LNCaP clone FGC (cell line): Measurements from ENCODE around the gene HYAL1.
"Not testable (repeated sequence)": the region's sequence is repeated elsewhere in the genome, so short reads cannot be mapped to it uniquely, and the experiment has no call there.

Experiments used
- DNase-seq: peaks from one replicate; pipeline ENCODE4 v3.0.0-alpha.2; 2011; ENCODE audit warnings: low read depth
- H3K4me3 ChIP-seq: 2 replicates; pipeline ENCODE4 v1.5.1; 2011; ENCODE audit warnings: mild to moderate bottlenecking, low read depth, low read length, control low read depth
- CTCF ChIP-seq: IDR thresholded peaks from 2 replicates; pipeline ENCODE4 v1.5.1; 2012; ENCODE audit warnings: mild to moderate bottlenecking; ENCODE audit not compliant: control insufficient read depth, insufficient read depth; ENCODE audit errors: extremely low read depth

The HYAL1 gene

GRCh38 chr3:50286322-50287227 is 16.8 kb downstream of the HYAL1 start:
- TF ChIP-seq CTCF, result no peak
- no peak overlapping the region for H3K4me3 ChIP-seq
- DNase-seq, result no peak

- H3K4me3 ChIP-seq, DNase-seq: not testable (repeated sequence)
These were observed 19.3 kb downstream of the HYAL1 start for GRCh38 chr3:50284121-50284520.

DNA sequence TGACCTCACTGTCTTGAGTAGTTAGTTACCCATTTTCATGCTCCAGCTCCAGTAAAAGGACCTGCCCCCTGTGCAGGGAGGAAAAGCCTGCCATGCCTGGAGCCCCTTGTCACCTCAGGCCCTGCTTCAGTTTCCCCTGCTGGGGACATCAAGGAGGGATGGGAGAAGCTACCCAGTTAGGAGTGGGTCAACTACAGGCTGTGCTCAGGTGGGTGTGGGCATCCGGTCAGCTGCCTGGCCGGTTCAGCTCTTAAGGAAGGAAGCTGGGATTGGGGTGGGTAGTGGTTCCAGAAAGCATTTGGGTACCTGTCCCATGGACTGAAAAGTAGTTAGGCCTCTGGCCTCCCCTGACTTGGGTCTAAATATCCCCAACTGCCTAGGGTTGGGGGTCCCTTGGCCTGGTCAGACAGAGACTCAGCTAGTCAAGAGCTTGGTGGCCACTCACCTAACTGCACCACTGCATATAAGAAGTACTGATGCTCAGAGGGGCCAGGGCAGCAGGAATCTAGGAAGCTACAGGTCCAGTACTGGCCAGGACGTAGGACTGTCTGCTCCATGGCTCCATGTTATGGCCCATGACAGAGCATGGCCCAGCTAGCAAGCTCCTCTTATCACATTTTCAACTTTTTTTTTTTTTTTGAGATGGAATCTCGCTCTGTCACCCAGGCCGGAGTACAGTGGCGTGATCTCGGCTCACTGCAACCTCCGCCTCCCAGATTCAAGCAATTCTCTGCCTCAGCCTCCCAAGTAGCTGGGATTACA is 23.9 kb downstream of the HYAL1 start:
- no peak for TF ChIP-seq CTCF
- no peak overlapping the region for H3K4me3 ChIP-seq

GRCh38 chr3:50278880-50279224 is 24.5 kb downstream of the HYAL1 start, which contains the start of gene LSMEM2:
Gene LSMEM2, plus strand, starts transcription at chr3:50279087. Its CDS starts 27 bp downstream, at chr3:50279114.
- TF ChIP-seq CTCF, result no peak
- H3K4me3 ChIP-seq, result no peak within 1 kb of the TSS
- no peak for DNase-seq

More for the DNA sequence above, 23.9 kb downstream of the HYAL1 start:
- no peak for DNase-seq

GRCh38 chr3:50278123-50278879 is 25.1 kb downstream of the HYAL1 start:
- no peak overlapping the region for H3K4me3 ChIP-seq
- DNase-seq, result no peak
- TF ChIP-seq CTCF, result no peak

DNA sequence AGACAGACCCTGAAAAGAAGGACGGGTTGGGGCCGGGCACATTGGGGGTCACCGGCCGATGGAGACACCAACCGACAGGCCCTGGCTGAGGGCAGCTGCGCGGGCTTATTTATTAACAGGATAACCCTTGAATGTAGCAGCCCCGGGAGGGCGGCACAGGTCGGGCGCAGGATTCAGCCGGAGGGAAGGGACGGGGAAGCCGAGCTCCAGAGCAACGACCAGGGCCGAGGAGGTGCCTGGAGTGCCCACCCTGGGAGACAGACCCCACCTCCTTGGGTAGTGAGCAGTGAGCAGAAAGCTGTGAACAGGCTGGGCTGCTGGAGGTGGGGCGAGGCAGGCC is 26.6 kb downstream of the HYAL1 start:
- DNase-seq, result no peak
- H3K4me3 ChIP-seq, result no peak overlapping the region
- TF ChIP-seq CTCF, result no peak

- no peak for DNase-seq
- no peak for TF ChIP-seq CTCF
- no peak overlapping the region for H3K4me3 ChIP-seq
These were observed 27.2 kb downstream of the HYAL1 start for GRCh38 chr3:50275996-50276761.
